Measurements from ENCODE around the gene ABI3. TPM values are rescaled to one million over a fixed set of nuclear protein-coding genes. Genes with fewer than 3 reads are reported as not detected.
"Not testable (repeated sequence)": the region's sequence is repeated elsewhere in the genome, so short reads cannot be mapped to it uniquely, and the experiment has no call there.

ABI3 gene
- total RNA-seq, 1 experiment from 2014 or later = not detected

GRCh38 chr17:49183341-49183740 is 27.2 kb upstream of the ABI3 start:
- CTCF ChIA-PET = interaction anchor here (0.6 kb wide), 1 partner anchor 45 kb away, joined by 11 read pairs; no protein-coding TSS in a partner anchor

DNA sequence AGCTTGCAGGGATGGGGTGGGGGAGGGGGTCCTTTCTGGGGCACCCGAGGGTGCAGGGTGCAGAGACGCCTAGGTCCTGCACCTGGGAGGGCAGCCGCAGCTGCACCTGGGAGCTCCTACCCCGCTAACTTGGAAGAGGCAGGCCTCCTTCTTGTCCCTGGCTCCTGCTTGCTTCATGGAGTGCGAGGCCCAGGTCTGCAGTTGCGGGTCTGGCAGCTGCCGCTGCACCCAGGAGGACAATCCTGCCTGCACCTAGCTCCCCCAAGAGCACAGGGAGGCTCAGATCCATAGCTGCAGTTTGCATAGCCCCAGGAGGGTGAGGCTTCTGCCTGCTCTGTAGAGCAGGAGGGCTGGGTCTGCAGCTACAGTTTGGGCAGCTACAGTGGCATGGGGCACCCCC is 26.7 kb upstream of the ABI3 start:
- Histone ChIP-seq H3K9me2 (replicated peaks; ENCODE audit: low read length) (no peaks in the 10 kb centered on the region), H3K27me3 (ENCODE audit: low read length) (no peaks in the 10 kb centered on the region), H3K9me3 (ENCODE audit: low read length) (no peaks in the 10 kb centered on the region), H2AFZ (ENCODE audit: low read length) (no peak overlapping the region), H3K4me2 (ENCODE audit: low read length) (no peak overlapping the region), H3K4me1 (ENCODE audit: insufficient read depth, low read length) (no peaks in the 10 kb centered on the region), H3K79me2 (ENCODE audit: low read length) (no peaks in the 10 kb centered on the region), H3K27ac (ENCODE audit: low read length) (no peak overlapping the region), H3K4me3 (ENCODE audit: low read length) (no peak overlapping the region), H3K36me3 (ENCODE audit: low read depth, low read length) (no peaks in the 10 kb centered on the region), H3F3A (ENCODE audit: low read length, unreplicated experiment) (no peaks in the 10 kb centered on the region), H4K20me1 (ENCODE audit: low read length) (no peaks in the 10 kb centered on the region), H3K9ac (ENCODE audit: low read length) (no peak overlapping the region)
- intact Hi-C loops (cut with micrococcal nuclease) = no loop called here
- BruUV-seq (replicated peaks) = no TSS peak
- DNase-seq = no peak
- ATAC-seq = no peak
- no peak for TF ChIP-seq EZH2 (IDR thresholded peaks at IDR 0.05; ENCODE audit: low read length, unreplicated experiment)
- CTCF ChIA-PET = interaction anchor here (0.6 kb wide), 1 partner anchor 45 kb away, joined by 11 read pairs; no protein-coding TSS in a partner anchor
- POLR2A ChIA-PET (ENCODE audit: unreplicated experiment) = interaction anchor here (0.6 kb wide), 1 partner anchor 191 kb away, joined by 4 read pairs; no protein-coding TSS in a partner anchor

More at GRCh38 chr17:49183341-49183740, 27.2 kb upstream of the ABI3 start:
- H3K27ac ChIP-seq (ENCODE audit: low read length) = no peak overlapping the region
- no peaks in the 10 kb centered on the region for H3F3A ChIP-seq (ENCODE audit: low read length, unreplicated experiment)
- H3K79me2 ChIP-seq (ENCODE audit: low read length) = no peaks in the 10 kb centered on the region
- no peaks in the 10 kb centered on the region for H3K27me3 ChIP-seq (ENCODE audit: low read length)
- POLR2A ChIA-PET (ENCODE audit: unreplicated experiment) = interaction anchor here (0.6 kb wide), 1 partner anchor 191 kb away, joined by 4 read pairs; no protein-coding TSS in a partner anchor
- TF ChIP-seq CTCF (conservative IDR thresholded peaks at IDR 0.05; ENCODE audit: low read depth, low read length) (no peak), EZH2 (IDR thresholded peaks at IDR 0.05; ENCODE audit: low read length, unreplicated experiment) (no peak), EZH2phosphoT487 (IDR thresholded peaks at IDR 0.05; ENCODE audit: borderline replicate concordance, low read length) (no peak)
- H3K9ac ChIP-seq (ENCODE audit: low read length) = no peak overlapping the region
- no peaks in the 10 kb centered on the region for H3K9me3 ChIP-seq (ENCODE audit: low read length)
- ATAC-seq = no peak
- no peaks in the 10 kb centered on the region for H3K4me1 ChIP-seq (ENCODE audit: insufficient read depth, low read length)
- H4K20me1 ChIP-seq (ENCODE audit: low read length) = no peaks in the 10 kb centered on the region
- H3K4me3 ChIP-seq (ENCODE audit: low read length) = no peak overlapping the region
- no peaks in the 10 kb centered on the region for H3K36me3 ChIP-seq (ENCODE audit: low read depth, low read length)
- H2AFZ ChIP-seq (ENCODE audit: low read length) = no peak overlapping the region
- no peak for DNase-seq
- intact Hi-C loops (cut with micrococcal nuclease) = no loop called here
- no TSS peak for BruUV-seq (replicated peaks)
- H3K4me2 ChIP-seq (ENCODE audit: low read length) = no peak overlapping the region
- H3K9me2 ChIP-seq (replicated peaks; ENCODE audit: low read length) = no peaks in the 10 kb centered on the region

- intact Hi-C loops (cut with micrococcal nuclease); H3K79me2 ChIP-seq (ENCODE audit: low read length); H3K9me2 ChIP-seq (replicated peaks; ENCODE audit: low read length); H4K20me1 ChIP-seq (ENCODE audit: low read length); H3K4me3 ChIP-seq (ENCODE audit: low read length); H3K27ac ChIP-seq (ENCODE audit: low read length); H2AFZ ChIP-seq (ENCODE audit: low read length); H3K36me3 ChIP-seq (ENCODE audit: low read depth, low read length); ATAC-seq; BruUV-seq (replicated peaks); H3K4me1 ChIP-seq (ENCODE audit: insufficient read depth, low read length); H3K27me3 ChIP-seq (ENCODE audit: low read length); CTCF ChIA-PET; DNase-seq; H3K9me3 ChIP-seq (ENCODE audit: low read length); H3F3A ChIP-seq (ENCODE audit: low read length, unreplicated experiment); H3K4me2 ChIP-seq (ENCODE audit: low read length); POLR2A ChIA-PET (ENCODE audit: unreplicated experiment); H3K9ac ChIP-seq (ENCODE audit: low read length): not testable (repeated sequence)
Measured at GRCh38 chr17:49184522-49184921, 26.0 kb upstream of the ABI3 start.

GRCh38 chr17:49185381-49185780 is 25.1 kb upstream of the ABI3 start:
- H3K9ac ChIP-seq (ENCODE audit: low read length); H4K20me1 ChIP-seq (ENCODE audit: low read length); H3K27me3 ChIP-seq (ENCODE audit: low read length); ATAC-seq; BruUV-seq (replicated peaks); H3K9me3 ChIP-seq (ENCODE audit: low read length); CTCF ChIA-PET; H3K4me1 ChIP-seq (ENCODE audit: insufficient read depth, low read length); DNase-seq; H2AFZ ChIP-seq (ENCODE audit: low read length); H3K4me2 ChIP-seq (ENCODE audit: low read length); H3K4me3 ChIP-seq (ENCODE audit: low read length); H3K36me3 ChIP-seq (ENCODE audit: low read depth, low read length); intact Hi-C loops (cut with micrococcal nuclease); H3K79me2 ChIP-seq (ENCODE audit: low read length); POLR2A ChIA-PET (ENCODE audit: unreplicated experiment); H3K9me2 ChIP-seq (replicated peaks; ENCODE audit: low read length); H3F3A ChIP-seq (ENCODE audit: low read length, unreplicated experiment); H3K27ac ChIP-seq (ENCODE audit: low read length): not testable (repeated sequence)

Data from PC-3 (cell line).